SU-DHL-6 (cell line): ENCODE data around the gene EYS.
"Not testable (repeated sequence)": the region's sequence is repeated elsewhere in the genome, so short reads cannot be mapped to it uniquely, and the experiment has no call there.

Experiments
- H2AFZ ChIP-seq: fragments of 200-600 bp; sonication (generic); 2 replicates; pipeline ENCODE4 v1.6.1; 2014; ENCODE audit warnings: low read depth, mild to moderate bottlenecking, moderate library complexity, mixed read lengths, antibody characterized with exemption, low read length; ENCODE audit not compliant: severe bottlenecking
- H3F3A ChIP-seq: fragments of 200-600 bp; shearing (Covaris generic); 2 replicates; pipeline ENCODE4 v1.6.0; 2016; ENCODE audit warnings: antibody characterized with exemption, mild to moderate bottlenecking; ENCODE audit not compliant: insufficient read depth
- H3K27ac ChIP-seq: fragments of 200-600 bp; sonication (generic); 2 replicates; pipeline ENCODE4 v1.5.1; 2016; ENCODE audit warnings: low read depth, mild to moderate bottlenecking, low read length, moderate library complexity, mixed read lengths
- H3K27me3 ChIP-seq: fragments of 200-600 bp; sonication (generic), shearing (Covaris generic); 2 replicates; pipeline ENCODE4 v1.6.0; 2014; ENCODE audit warnings: mild to moderate bottlenecking, low read length
- H3K36me3 ChIP-seq: fragments of 200-600 bp; sonication (generic); 2 replicates; pipeline ENCODE4 v1.6.1; 2014; ENCODE audit warnings: mild to moderate bottlenecking, low read length, mixed read lengths
- H3K4me2 ChIP-seq: fragments of 300-600, 200-600 bp; shearing (Covaris generic), sonication (generic); 2 replicates; pipeline ENCODE4 v1.6.0; 2014; ENCODE audit warnings: low read length, low read depth, mild to moderate bottlenecking; ENCODE audit not compliant: poor library complexity, severe bottlenecking
- H3K4me3 ChIP-seq: fragments of 200-600 bp; sonication (generic); 2 replicates; pipeline ENCODE4 v1.5.1; 2014; ENCODE audit warnings: antibody characterized with exemption, low read length, mild to moderate bottlenecking, mixed read lengths; ENCODE audit not compliant: insufficient read depth, poor library complexity, severe bottlenecking
- H3K79me2 ChIP-seq: fragments of 200-600 bp; sonication (generic); 2 replicates; pipeline ENCODE4 v1.6.1; 2014; ENCODE audit warnings: mild to moderate bottlenecking, low read length, moderate library complexity; ENCODE audit not compliant: insufficient read depth
- H3K9ac ChIP-seq: fragments of 200-600 bp; sonication (generic); 2 replicates; pipeline ENCODE4 v1.7.0; 2014; ENCODE audit warnings: mild to moderate bottlenecking, low read length
- H3K9me2 ChIP-seq: fragments of 200-600 bp; sonication (generic); replicated peaks from 2 replicates; pipeline ENCODE4 v1.6.1; 2014; ENCODE audit warnings: low read length; ENCODE audit not compliant: insufficient read depth
- H3K9me3 ChIP-seq: fragments of 200-600 bp; sonication (generic); 2 replicates; pipeline ENCODE4 v1.6.1; 2014; ENCODE audit warnings: low read length, mixed read lengths; ENCODE audit not compliant: insufficient read depth
- H4K20me1 ChIP-seq: fragments of 200-600 bp; sonication (generic); 2 replicates; pipeline ENCODE4 v1.6.1; 2014; ENCODE audit warnings: low read depth, mild to moderate bottlenecking, antibody characterized with exemption, low read length, moderate library complexity, mixed read lengths
- CTCF ChIP-seq: fragments of 200-600 bp; sonication (generic); IDR thresholded peaks from one replicate; pipeline ENCODE4 v1.5.1; 2017; ENCODE audit warnings: antibody characterized with exemption, mild to moderate bottlenecking, low read length, moderate library complexity; ENCODE audit not compliant: insufficient read depth, poor library complexity, severe bottlenecking
- EZH2phosphoT487 ChIP-seq: fragments of 200-600 bp; sonication (generic), shearing (Covaris generic); conservative IDR thresholded peaks from 2 replicates; pipeline ENCODE4 v1.6.1; 2018; ENCODE audit warnings: mild to moderate bottlenecking, antibody characterized with exemption, low read length, moderate library complexity, mixed read lengths

The EYS gene

GRCh38 chr6:64249115-64249514, 1457.9 kb downstream of the EYS start:
- Histone ChIP-seq H3K36me3 (no peaks in the 10 kb centered on the region), H3K27me3 (no peaks in the 10 kb centered on the region), H3K9me3 (no peaks in the 10 kb centered on the region), H3K27ac (no peak overlapping the region), H2AFZ (no peak overlapping the region), H3K9me2 (no peaks in the 10 kb centered on the region), H4K20me1 (no peaks in the 10 kb centered on the region), H3K4me2 (no peak overlapping the region), H3K4me3 (no peak overlapping the region), H3K79me2 (no peaks in the 10 kb centered on the region), H3K9ac (no peak overlapping the region), H3F3A (no peaks in the 10 kb centered on the region)
- TF ChIP-seq CTCF, result no peak
- no peak for TF ChIP-seq EZH2phosphoT487

GRCh38 chr6:64243618-64244017, 1463.4 kb downstream of the EYS start:
- H4K20me1 ChIP-seq, result no peaks in the 10 kb centered on the region

GRCh38 chr6:64238908-64239307, 1468.1 kb downstream of the EYS start:
- not testable (repeated sequence) for H3K9ac ChIP-seq, H3K27me3 ChIP-seq, H3K79me2 ChIP-seq, H3F3A ChIP-seq, H3K27ac ChIP-seq, H3K4me2 ChIP-seq, H3K9me3 ChIP-seq, H3K36me3 ChIP-seq, H3K4me3 ChIP-seq, H2AFZ ChIP-seq, H3K9me2 ChIP-seq, H4K20me1 ChIP-seq

More at GRCh38 chr6:64243618-64244017, 1463.4 kb downstream of the EYS start:
- H3K36me3 ChIP-seq, result no peaks in the 10 kb centered on the region
- no peaks in the 10 kb centered on the region for H3K9me2 ChIP-seq
- no peak overlapping the region for H3K27ac ChIP-seq
- no peak overlapping the region for H2AFZ ChIP-seq
- no peaks in the 10 kb centered on the region for H3K27me3 ChIP-seq
- H3K9me3 ChIP-seq, result no peaks in the 10 kb centered on the region
- no peak overlapping the region for H3K4me2 ChIP-seq
- no peak overlapping the region for H3K9ac ChIP-seq
- H3K4me3 ChIP-seq, result no peak overlapping the region
- H3K79me2 ChIP-seq, result no peaks in the 10 kb centered on the region
- no peak for TF ChIP-seq CTCF
- no peak for TF ChIP-seq EZH2phosphoT487
- H3F3A ChIP-seq, result no peaks in the 10 kb centered on the region

- no peaks in the 10 kb centered on the region for H4K20me1 ChIP-seq
- H3K4me2 ChIP-seq, result no peak overlapping the region
- H3K4me3 ChIP-seq, result no peak overlapping the region
- H3F3A ChIP-seq, result no peaks in the 10 kb centered on the region
- no peak overlapping the region for H3K27ac ChIP-seq
- H3K27me3 ChIP-seq, result no peaks in the 10 kb centered on the region
- H2AFZ ChIP-seq, result no peak overlapping the region
- no peaks in the 10 kb centered on the region for H3K9me3 ChIP-seq
- no peaks in the 10 kb centered on the region for H3K79me2 ChIP-seq
- H3K9ac ChIP-seq, result no peak overlapping the region
- no peaks in the 10 kb centered on the region for H3K36me3 ChIP-seq
- H3K9me2 ChIP-seq, result no peaks in the 10 kb centered on the region
- TF ChIP-seq CTCF, result no peak
- no peak for TF ChIP-seq EZH2phosphoT487
These were observed 1469.0 kb downstream of the EYS start for GRCh38 chr6:64238071-64238470.
